ENCODE results near the gene ENG.
"Not testable (repeated sequence)": the region's sequence is repeated elsewhere in the genome, so short reads cannot be mapped to it uniquely, and the experiment has no call there.

Gene ENG

DNA sequence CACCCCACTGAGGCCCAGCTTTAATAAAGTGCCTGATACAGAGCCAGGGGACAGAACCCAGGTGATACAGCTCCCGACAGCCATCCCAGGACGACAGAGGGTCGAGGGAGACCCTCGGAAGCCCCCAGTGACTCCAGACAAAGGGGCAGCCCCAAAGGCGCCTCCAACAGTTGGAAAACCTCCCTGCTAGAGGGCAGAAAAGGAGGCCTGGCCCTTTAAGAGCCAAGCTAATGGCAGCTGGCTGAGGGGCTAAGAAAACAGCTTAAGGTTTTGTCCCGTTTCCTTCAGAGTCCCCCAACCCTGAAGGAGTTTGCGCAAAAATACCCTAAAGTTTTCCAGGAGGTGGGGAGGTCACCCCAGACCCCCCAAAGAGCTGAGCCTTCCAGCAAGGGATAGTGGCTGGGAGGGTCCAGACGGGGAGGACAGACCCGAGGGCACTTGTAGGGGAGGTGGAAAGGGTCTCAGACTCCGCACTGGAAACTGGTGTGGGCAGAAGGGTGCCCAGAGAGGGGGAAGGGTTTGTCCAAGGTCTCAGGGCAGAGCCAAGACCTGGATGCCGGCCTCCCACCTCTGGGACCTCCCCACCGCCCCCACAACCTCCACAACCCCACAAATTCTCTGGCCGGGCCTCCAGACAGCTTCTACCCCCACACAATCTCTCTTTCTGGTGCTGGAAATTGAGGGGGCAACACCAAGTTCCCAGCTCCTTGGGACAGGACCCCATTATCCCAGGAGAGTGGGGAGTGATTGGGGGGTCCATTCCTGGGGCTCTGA lies 31.2 kb upstream of the ENG start:
- no peak for DNase-seq (ENCODE audit: low spot score)
- H3K27ac ChIP-seq, result peak overlapping the region; percentile 32 to 60
- TF ChIP-seq CTCF (IDR thresholded peaks at IDR 0.05), result no peak
- H3K4me3 ChIP-seq, result no peak overlapping the region

DNA sequence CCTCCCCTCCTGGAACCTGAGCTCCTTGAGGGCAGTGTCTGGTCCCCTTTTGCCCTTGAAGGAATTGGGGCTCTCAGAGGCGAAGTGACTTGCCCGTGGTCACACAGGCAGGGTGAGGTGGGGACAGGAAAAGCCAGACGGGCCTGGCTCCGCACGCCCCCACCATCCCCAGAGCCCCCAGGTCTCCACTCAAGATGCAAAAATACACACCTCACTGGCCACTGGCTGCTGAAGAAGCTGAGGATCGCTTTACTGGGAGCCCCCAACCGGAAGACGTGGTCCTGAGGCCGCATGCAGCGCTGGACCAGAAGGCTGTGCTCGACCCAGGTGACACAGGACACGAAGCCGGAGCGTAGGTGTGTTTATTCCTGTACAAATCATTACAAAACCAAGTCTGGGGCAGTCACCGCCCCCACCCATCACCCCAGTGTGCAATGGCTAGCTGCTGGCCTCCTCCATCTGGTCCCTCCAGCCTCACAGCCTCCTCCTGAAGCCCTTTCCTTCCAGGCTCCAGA lies 30.6 kb upstream of the ENG start:
- Histone ChIP-seq H3K4me3 (no peak overlapping the region), H3K27ac (peak overlapping the region; percentile 32 to 60)
- no peak for DNase-seq (ENCODE audit: low spot score)
- no peak for TF ChIP-seq CTCF (IDR thresholded peaks at IDR 0.05)

DNA sequence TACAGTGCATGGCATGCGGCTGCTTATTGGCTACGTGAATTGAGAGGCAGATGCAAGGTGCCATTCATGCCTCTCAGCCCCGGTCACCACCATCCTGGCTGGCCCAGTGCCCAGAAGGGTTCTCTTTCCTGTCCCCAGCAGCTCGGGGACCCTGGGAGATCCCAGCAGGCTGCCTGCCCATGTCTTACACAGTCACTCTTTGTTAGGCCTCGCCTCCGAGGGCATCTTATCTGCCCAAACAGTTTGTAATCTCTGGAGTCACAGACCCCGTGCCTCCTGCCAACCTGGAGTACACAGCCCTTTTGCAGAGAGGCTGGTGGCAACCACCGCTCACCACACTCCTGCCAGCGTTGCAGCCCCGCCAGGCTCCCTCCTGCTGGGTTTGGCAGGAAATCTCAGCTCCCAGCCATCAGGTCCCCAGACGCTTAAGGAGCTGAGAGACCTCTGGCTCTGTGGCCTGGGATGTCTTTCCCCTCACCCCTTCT lies 30.0 kb upstream of the ENG start:
- H3K27ac ChIP-seq, result peak overlapping the region; percentile 32 to 60
- no peak for DNase-seq (ENCODE audit: low spot score)
- no peak for TF ChIP-seq CTCF (IDR thresholded peaks at IDR 0.05)

GRCh38 chr9:127883959-127884358 lies 29.5 kb upstream of the ENG start:
- Histone ChIP-seq H3K4me3 (no peak overlapping the region), H3K27ac (peak overlapping the region in 1 of 2 donors; percentile 60)
- DNase-seq (ENCODE audit: low spot score), result no peak
- TF ChIP-seq CTCF (IDR thresholded peaks at IDR 0.05), result no peak

More for the DNA sequence above, 30.0 kb upstream of the ENG start:
- H3K4me3 ChIP-seq, result no peak overlapping the region

DNA sequence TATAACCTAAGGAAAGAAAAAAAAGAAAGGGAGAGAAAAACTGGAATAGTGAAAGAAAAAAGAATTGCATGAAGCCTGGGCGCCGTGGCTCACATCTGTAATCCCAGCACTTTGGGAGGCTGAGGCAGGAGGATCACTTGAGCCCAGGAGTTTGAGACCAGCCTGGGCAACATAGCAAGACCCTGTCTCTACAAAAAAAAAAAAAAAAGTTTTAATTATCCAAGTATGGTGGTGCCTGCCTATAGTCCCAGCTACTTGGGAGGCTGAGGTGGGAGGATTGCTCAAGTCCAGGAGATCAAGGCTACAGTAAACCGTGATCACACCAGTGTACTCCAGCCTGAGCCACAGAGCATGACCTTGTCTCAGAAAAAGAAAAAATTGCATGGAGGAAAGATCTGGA lies 27.3 kb upstream of the ENG start:
- not testable (repeated sequence) for DNase-seq (ENCODE audit: low spot score)

GRCh38 chr9:127880143-127880542 lies 25.7 kb upstream of the ENG start:
- Histone ChIP-seq H3K4me3 (no peak overlapping the region), H3K27ac (no peak overlapping the region)
- TF ChIP-seq CTCF (IDR thresholded peaks at IDR 0.05), result no peak
- no peak for DNase-seq (ENCODE audit: low spot score)

More for the DNA sequence above, 27.3 kb upstream of the ENG start:
- H3K4me3 ChIP-seq, H3K27ac ChIP-seq: not testable (repeated sequence)

DNA sequence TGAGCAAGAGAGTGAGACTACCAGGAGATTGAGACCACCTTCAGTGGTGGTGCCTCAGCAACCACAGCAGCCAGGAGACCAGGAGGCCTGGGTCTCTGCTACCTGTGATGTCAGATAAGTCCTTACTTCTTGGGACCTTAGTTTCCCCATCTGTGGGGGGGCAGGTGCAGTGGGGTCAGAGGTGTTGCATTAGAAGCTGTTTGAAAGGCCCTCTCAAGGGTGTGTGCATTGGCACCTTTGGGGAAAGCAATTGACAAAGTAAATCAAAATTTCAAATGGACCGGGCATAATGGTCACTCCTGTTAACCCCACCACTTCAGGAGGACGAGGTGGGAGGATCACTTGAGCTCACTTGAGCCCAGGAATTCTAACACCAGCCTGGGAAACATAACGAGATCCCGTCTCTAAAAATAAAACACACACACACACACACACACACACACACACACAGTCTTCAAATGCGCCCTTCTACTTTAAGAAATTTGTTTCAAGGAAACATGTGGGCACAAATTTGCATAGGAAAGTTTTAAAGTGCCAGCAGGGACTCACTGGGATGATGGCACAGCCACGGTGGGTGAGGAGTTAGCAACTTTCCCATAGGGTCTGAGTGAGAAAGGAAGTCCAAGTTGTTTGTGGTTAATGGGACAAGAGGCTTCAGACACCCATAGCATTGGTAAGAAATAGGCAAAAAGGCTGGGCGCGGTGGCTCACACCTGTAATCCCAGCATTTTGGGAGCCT lies 24.4 kb upstream of the ENG start:
- peak; percentile 47 for DNase-seq (ENCODE audit: low spot score)
- no peak overlapping the region for H3K4me3 ChIP-seq
- no peak for TF ChIP-seq CTCF (IDR thresholded peaks at IDR 0.05)
- peak overlapping the region in 1 of 2 donors; percentile 0 for H3K27ac ChIP-seq
